GM03348 (cell line): ENCODE results near the gene HCFC1.
A peak's percentile ranks its signal among the peaks of the same experiment; 100 is the strongest.

Experiments
- DNase-seq: peaks from one replicate; pipeline ENCODE4 v3.0.0; 2012; ENCODE audit warnings: low spot score

HCFC1 gene

DNA sequence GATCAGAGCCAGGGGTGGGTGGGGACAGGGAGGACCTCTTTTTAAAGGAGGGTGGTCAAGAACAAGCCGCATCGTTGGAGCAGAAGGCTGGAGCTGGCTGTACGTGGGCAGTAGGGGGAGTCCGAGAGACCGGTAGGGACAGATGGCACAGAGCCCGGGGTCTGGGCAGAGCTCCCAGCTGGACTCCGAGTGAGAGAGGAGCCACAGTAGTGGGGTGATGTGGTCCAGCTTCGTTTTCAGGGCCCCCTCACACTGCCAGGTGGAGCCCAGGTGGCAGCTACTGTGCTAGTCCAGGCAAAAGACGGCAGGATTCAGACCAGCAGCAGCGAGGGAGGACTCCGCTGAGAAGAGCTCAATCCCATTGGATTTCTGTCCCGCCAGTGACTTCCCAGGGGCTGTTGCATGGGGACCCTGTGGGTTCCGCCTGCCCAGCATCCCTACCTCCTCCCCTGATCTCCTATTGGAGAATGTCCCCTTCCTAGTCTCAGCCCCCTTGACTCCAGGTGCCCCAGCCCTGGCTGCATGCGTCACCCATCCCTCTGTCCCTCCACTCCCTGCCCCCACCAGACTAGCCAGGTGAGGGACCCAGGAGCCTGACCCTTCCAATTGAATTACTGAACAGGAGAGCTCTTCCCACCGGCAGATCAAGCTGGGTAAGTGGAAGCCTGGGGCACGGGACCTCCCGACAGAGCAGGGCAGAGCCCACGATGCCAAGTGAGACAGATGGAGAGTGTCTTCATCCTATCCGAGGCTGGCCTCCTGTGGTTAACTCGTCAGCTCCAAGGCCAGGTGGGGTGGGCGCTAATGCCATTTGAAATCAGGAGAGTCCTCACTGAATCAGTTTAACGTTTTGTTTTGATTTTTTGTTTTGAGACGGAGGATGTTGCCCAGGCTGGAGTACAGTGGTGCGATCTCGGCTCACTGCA lies 48.4 kb downstream of the HCFC1 start:
- peak; percentile 61 for DNase-seq

DNA sequence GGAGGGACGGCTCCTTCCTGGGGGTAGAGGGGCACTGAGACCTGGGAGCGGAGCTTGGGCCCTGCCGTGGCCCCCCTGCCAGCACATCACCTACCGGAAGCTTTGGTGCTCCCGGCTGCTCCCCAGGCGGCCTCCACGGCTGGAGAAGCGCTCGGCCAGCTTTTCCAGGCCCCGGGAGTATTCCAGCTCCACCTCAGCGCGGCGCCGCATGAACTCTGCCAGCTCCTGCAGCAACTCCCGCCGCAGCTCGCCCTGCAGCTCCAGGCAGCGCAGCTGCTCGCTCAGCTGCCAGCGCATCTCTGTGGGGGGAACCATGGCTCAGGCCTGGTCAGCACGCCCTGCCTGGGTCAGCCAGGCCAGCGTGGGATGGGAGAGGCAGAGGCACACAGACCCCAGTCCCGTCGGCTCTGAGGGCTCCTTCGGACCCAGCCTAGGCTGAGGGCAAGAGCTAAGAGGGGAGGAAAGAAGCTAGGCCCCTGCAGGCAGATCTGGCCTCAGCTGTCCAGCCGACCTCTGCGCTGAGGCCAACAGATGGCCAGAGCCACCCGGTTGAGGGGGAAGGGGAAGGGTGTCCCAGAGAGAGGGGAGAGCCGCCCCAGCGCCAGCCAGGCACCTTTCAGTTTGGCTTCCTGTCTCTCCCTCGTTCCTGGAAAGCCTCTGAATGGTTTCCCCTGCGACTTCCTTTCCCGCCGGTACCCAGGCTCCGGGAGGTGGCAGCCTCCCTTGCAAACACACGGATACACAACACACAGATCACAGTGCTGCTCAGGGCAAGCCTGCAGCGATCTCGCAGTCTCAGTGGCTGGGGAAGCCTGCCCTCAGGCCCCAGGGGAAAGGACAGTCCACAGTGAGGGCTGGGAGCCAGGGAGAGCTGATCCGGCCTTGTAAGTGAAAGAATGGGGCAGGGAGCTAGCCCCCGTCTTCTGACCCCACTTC lies 49.8 kb downstream of the HCFC1 start:
- no peak for DNase-seq

DNA sequence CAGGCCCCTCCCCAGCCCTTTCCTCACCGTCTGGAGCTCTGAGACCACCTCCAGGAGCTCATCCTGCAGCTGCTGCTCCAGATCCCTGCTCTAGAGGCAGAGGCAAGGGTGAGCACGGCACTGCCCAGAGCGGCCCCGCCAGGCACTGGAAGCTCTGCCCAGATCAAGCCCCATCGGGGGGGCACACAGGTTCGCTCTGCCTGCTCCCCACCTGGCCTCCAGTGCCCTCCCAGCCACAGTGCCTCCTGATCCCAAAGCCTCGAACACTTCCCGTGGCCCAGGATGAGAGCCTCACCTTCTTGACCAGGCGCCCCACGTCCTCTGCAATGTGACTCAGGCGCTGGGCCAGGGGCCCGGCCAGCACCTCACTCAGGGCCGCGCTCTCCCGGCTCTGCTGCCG lies 50.5 kb downstream of the HCFC1 start:
- DNase-seq = no peak

DNA sequence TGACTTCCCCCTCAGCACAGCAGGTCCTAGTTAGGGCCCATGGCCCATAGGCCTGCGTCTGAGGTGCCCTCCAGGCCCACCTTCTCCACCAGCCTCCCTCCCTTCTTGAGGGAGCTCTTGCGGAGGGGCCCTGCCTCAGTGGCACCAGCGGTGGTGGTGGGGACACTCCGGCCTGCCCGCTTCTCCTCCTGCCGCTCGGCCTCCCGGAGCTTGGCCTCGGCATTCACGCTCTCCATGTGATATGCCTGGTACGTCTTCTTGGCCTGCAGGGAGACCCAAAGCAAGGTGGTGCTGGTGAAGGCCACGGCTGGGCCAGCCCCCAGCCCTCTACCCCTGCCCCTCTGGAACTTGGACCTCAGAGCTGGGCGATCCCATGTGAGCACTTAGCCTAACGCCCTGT lies 51.1 kb downstream of the HCFC1 start:
- DNase-seq = no peak

DNA sequence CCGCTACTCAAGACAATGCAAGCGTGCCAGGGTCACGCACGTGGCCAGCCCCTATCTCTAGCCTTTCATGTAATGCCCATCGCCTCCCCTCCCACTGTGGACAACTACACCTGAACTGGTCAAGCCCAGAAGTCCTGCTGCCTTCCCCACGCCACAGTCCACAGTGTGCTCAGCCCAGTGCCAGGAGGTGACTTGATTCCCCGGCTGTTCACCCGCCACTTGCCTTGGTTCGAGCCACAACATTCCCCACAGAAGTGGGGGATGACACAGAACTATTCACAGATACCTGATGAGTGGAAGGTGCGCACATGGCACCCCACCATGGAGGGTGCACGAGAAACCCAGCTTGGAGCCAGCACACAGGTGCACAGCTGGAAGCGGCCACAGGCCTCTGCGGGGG lies 52.3 kb downstream of the HCFC1 start:
- no peak for DNase-seq

DNA sequence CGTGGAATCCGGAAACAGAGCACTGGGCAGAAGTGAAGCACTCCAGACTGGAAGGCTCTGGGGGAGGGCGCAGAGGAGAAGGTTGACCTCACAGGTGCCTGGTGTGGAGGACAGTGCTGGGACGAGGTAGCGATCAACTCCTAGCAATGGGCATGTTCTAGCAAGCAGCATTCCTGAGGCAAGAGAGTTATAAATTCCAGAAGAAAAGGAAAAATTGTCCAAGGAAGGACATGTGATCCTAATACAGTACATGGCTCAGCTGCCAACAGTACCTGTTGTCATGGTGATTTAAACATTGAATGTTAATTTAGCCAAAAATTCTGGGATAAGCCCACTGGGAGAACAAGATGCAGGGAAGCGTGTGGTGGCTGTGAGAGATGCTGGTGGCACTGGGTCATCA lies 53.7 kb downstream of the HCFC1 start:
- DNase-seq = no peak

DNA sequence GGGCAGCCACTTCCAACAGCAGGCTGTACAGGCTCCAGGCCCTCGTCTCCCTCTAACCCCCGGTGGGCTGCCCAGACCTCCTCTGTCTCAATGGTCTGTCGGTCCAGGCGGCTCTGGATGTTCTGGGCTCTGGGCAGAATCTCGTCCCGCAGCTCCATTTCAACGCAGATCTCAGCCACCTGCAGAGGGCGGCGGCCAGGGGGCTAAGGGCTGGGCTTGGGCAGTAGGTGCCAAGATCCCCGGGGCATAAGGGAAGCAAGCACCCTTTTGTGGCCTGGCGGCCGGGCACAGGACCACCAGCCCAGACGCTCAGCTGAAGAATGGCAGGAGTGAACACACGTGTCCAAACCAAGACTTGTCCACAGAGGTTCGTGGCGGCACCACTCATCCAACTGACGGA lies 57.9 kb downstream of the HCFC1 start:
- DNase-seq = no peak

DNA sequence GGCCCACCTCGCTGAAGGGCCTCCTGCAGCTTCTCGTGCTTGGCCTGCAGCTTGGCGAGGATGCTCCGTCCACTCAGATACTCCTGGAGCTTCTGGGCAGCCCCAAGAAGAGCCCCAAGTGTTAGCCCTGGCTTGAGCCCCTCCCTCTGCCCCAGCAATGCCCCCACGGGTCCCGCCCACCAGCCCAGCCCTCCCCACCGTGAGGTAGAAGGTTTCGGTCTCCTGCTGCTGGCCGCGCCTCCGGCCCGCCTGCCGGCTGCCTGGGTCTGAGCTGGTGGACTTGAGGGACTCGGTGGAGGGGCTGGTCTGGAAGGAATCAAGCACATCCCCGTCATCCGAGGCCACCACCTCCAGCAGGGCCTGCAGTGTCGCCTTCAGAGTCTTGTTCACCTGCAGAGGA lies 58.4 kb downstream of the HCFC1 start:
- no peak for DNase-seq

DNA sequence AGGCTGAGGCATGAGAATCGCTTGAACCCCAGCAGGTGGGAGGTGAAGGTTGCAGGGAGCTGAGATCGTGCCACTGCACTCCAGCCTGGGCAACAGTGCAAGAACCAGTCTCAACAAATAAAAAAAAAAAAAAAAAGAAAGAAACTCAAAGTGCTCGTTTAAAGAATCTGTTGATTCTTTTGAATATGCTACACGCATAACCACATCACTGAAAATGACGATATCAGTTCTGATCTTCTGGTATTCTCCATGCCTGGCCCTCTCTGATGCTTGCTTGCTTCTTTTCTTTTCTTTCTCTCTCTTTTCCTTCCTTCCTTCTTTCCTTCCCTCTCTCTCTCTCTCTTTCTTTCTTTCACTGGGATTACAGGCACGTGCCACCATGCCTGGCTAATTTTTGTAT lies 59.8 kb downstream of the HCFC1 start:
- DNase-seq = no peak

DNA sequence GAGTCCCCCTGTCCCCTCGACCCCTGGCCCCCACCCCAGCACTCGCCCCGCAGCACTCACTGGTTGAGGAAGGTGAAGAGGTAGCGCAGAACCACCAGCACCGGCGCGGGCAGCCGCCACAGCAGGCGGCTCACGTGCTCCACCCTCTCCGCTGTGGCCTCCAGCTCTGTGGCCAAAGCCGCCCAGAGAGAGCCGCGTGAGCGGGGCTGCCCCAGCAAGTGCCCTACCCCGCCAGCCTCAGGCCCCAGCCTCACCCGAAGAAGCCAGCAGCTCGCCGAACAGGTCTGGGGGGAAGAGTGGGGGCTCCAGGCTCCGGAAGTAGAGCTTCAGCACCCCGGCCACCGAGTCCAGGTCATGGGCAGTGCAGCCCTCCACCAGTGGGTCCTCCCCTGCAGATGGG lies 61.2 kb downstream of the HCFC1 start:
- no peak for DNase-seq

DNA sequence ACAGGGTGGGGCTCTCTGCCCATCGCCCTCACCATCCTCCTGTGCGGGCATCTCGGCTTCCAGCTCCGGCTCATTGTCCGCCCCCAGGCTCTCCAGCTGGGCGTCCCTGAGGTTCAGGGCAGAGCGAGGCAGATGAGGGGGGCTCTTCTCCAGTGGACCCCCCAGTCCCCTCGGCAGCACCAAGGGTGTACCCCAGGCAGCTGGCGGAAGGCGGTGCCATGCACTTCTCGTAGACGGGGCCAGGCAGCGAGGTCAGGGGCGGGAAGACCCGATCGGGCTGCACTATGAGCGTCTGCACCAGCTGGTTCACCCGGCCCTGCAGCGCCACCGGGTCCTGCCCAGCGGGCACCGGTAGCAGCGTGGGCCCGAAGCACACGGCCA lies 61.6 kb downstream of the HCFC1 start:
- no peak for DNase-seq

DNA sequence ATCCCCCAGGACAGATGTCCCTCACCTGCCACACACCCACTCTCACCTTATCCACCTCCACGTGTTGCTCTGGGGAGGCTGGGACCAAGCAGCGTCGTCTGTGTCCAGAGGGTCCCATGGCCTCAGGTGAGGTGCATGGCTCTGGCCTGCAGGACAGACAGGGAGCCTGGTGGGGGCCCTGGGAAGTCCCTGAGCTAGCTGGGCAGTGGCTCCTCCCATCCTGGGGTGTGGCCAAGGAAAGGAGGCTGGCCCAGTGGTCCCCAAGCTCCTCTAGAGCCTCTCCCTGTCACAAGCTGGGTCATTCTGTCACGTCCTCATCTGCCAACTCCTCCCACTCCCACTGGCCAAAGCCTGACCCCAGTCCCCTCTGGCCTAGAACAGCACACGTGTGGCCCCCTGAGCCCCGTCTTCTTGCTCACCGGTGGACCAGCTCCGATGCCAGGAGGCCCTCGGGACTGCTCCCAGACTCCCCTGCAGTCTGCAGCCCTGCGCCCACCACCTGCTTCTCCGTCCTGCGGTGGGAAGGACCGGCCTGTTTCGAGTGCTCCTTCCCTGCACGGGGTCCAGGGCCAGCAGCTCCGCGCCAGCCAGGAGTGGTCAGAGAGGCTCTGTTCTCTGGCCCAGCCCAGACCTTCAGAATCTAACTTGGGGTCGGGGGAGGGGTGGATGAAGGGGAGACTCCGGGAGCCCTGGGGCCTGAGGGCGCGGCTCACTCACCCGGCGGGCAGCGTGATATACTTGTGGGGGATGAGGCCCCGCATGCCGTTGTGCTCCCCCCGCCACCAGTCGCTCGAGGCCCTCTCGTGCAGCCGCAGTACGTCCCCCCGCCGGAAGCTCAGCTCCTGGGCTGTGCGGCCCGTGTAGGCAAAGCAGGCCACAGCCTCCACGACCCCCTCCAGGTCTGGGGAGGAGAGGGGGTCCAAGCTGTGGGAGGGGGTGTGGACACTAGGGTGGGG lies 62.3 kb downstream of the HCFC1 start:
- no peak for DNase-seq

DNA sequence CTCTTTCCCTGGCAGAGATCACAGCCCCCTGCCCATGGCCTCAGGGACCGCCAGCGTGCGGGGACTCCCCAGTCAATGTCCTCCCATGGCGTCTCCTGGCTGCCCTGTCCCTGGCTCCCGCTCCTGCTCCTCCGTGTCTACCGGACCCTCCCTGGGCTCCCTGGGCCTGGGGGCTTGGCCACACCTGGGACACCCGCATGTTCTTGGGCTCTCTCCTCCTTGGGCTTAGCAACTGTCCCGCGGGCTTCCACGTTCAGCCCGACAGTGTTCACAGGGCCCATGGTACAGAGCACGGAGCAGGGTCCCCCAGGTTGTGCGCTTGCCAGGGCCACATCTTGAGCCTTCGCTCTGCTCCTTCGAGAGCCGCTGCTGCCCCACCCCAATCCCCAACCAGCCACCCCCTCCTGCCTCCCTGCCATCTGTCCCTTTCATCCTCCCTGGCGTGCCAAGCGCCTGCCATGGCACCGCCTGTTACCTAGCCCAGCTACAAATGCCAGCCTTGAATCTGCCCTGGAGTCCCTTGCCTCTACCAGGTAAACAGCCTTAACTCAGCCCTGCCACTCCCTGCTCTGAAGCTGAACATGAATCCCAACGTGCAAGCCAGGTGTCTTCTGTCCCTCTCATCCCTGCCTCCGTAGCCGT lies 63.3 kb downstream of the HCFC1 start:
- no peak for DNase-seq

DNA sequence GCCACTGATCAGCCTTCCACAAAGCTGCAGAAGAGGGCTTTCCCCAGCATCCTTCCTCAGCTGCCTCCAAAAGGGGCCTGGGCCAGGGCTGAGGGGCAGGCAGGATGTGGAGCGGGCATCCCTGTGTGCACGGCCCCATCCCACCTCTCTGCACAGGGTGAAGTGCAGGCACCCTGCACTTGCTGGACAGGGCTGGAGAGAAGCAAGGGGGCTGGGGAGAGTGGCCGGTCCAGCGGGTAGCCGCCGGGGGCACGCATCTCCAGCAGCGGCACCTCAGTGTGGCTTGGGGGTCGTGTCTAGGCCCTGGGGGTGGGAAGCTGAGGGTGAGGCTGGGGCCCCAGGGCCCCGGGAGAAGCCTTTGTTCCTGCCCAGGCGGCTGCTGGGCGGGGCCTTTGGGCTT lies 64.2 kb downstream of the HCFC1 start:
- DNase-seq = no peak

DNA sequence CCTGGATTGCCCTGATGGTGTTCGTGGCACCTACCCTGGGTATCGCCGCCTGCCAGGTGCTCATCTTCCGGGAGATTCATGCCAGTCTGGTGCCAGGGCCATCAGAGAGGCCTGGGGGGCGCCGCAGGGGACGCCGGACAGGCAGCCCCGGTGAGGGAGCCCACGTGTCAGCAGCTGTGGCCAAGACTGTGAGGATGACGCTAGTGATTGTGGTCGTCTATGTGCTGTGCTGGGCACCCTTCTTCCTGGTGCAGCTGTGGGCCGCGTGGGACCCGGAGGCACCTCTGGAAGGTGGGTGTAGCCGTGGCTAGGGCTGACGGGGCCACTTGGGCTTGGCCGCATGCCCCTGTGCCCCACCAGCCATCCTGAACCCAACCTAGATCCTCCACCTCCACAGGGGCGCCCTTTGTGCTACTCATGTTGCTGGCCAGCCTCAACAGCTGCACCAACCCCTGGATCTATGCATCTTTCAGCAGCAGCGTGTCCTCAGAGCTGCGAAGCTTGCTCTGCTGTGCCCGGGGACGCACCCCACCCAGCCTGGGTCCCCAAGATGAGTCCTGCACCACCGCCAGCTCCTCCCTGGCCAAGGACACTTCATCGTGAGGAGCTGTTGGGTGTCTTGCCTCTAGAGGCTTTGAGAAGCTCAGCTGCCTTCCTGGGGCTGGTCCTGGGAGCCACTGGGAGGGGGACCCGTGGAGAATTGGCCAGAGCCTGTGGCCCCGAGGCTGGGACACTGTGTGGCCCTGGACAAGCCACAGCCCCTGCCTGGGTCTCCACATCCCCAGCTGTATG lies 65.3 kb downstream of the HCFC1 start:
- no peak for DNase-seq

DNA sequence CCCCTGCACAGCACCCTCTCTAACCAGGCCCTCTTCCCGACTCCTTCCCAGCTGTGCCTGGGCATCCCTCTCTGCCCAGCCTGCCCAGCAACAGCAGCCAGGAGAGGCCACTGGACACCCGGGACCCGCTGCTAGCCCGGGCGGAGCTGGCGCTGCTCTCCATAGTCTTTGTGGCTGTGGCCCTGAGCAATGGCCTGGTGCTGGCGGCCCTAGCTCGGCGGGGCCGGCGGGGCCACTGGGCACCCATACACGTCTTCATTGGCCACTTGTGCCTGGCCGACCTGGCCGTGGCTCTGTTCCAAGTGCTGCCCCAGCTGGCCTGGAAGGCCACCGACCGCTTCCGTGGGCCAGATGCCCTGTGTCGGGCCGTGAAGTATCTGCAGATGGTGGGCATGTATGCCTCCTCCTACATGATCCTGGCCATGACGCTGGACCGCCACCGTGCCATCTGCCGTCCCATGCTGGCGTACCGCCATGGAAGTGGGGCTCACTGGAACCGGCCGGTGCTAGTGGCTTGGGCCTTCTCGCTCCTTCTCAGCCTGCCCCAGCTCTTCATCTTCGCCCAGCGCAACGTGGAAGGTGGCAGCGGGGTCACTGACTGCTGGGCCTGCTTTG lies 66.0 kb downstream of the HCFC1 start:
- no peak for DNase-seq

DNA sequence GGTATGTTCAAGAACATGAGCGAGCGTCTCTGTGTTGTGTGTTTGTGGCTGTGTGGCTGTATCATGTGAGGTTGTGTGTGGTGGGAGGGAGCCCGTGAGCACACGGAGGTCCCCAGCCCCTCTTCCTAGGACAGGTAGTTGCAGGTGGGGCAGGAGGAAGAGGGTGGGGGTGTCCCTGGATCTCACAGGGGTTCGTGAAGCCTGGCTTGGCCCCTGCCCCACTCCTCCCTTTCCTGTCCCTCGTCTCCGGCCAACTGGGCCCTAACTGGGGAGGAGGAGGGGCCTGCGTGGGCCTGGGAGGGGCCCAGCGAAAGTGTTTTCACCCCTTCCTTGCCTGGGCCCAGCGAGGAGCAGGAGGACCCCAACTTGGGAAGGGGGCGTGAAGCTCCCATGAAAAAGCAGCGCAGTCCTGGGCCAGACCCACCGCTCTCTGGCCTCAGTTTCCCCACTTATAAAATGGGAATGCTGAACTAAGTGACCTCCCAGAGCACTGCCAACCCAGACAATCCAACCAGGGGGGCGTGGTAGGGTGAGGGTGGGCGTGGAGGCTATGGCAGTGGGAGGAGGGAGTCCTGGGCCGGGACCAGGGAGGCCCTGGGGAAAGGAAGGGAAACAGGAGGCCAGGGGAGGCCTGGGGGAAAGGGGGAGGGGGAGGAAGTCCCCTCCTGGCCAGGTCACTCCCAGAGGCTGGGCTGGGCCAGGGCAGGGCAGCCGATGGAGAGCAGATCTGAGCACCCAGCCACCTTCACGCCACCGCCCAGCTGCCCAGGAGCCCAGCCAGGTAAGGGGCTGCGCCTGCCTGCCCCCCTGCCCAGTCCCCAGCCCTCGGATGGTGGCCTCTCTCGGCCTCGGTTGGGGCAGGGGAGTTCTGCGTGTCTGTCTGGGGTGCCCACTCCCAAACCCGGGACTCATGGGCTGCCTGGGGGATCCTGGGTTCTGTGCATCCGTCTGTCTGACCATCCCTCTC lies 67.3 kb downstream of the HCFC1 start, which contains the start of gene AVPR2:
TSS of gene AVPR2 (plus strand) at position 683 of the 967 bp plus-strand sequence. CDS start 473 bp downstream, outside the sequence.
- no peak for DNase-seq

DNA sequence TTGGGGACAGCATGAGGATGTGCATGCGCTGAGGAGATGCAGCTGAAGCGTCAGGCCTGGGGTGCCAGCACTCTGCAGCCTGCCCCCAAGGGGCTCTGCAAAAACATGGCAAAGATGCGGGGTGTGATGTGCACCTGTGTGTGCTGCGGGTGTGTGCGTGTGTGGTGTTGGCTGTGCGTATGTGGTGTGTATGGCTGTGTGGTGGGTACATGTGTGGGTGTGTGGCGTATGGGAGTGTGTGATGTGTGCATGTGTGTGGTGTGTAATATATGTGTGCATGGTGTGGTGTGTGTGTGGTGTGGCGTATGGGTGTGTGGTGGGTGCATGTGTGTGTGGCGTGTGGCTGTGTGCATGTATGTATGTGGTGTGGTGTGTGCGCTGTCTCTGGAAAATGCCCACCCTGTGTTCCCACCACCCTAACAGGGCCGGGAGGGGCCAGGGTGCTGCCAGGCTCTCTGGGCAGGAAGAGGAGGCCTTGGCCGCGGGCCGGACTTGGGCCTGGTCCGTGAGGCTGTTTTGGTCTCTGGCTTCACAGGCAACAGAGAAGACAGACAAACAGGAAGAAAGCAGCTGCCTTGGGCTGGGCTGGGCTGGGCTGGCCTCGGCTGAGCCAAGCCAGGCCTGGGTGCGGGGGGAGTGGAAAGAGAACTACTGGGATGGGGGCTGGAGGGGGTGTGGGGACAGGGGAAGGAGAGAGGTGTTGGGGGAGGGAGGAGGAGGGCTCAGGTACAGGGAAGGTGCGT lies 68.2 kb downstream of the HCFC1 start:
- no peak for DNase-seq
